BJ (cell line): ENCODE measurements around the gene ADM2. TPM values are rescaled to one million over a fixed set of nuclear protein-coding genes. Genes with fewer than 3 reads are reported as not detected.

Experiments used
- CTCF ChIA-PET: fragments of 350-600 bp; formaldehyde crosslinking; extraction: SDS; loops from one replicate; lab custom pipeline; 2021; ENCODE audit warnings: antibody characterized with exemption, inconsistent platforms; lab: Yijun Ruan, JAX
- POLR2A ChIA-PET: fragments of 300-600 bp; sonication (Branson Sonifier 250); formaldehyde crosslinking; extraction: SDS; loops from one replicate; lab custom pipeline; 2021; ENCODE audit warnings: antibody characterized with exemption; lab: Charles Lee
- DNase-seq: peaks from one replicate; pipeline ENCODE4 v3.0.0-alpha.2; 2011; ENCODE audit warnings: low read depth
- H3K27me3 ChIP-seq: 2 replicates; pipeline ENCODE4 v1.6.0; 2011; ENCODE audit warnings: low read length; ENCODE audit not compliant: control insufficient read depth, insufficient read depth
- H3K36me3 ChIP-seq: 2 replicates; pipeline ENCODE4 v1.5.1; 2011; ENCODE audit warnings: low read length; ENCODE audit not compliant: control insufficient read depth, insufficient read depth
- H3K4me3 ChIP-seq: 2 replicates; pipeline ENCODE4 v1.5.1; 2011; ENCODE audit warnings: low read depth, mild to moderate bottlenecking, control low read depth, low read length
- CTCF ChIP-seq: IDR thresholded peaks from 2 replicates; pipeline ENCODE4 v1.5.1; 2011; ENCODE audit warnings: low read depth, mild to moderate bottlenecking, control low read depth, inconsistent platforms, low read length, moderate library complexity; ENCODE audit not compliant: insufficient read depth
- polyA plus RNA-seq: library from polyadenylated mRNA; depleted of rRNA; stranded (reverse); fragments of >200 nt; gene quantifications from 2 replicates; pipeline ENCODE4 v1.2.3, GENCODE V29; 2011

The ADM2 gene
- polyA plus RNA-seq, 1 experiment = 16.0 TPM

GRCh38 chr22:50477923-50478322, 3.4 kb upstream of the ADM2 start:
- no peak for TF ChIP-seq CTCF
- Histone ChIP-seq H3K27me3 (peaks cover 8% of the 10 kb centered on the region; the same call in 1 of the 2 replicates), H3K36me3 (peaks cover 5% of the 10 kb centered on the region), H3K4me3 (no peak overlapping the region)
- DNase-seq = no peak
- POLR2A ChIA-PET = no interaction called here
- CTCF ChIA-PET = interaction anchor here (0.9 to 1.7 kb wide), 2 partner anchors 20 to 34 kb away, joined by 3 to 5 read pairs; no protein-coding TSS in a partner anchor

DNA sequence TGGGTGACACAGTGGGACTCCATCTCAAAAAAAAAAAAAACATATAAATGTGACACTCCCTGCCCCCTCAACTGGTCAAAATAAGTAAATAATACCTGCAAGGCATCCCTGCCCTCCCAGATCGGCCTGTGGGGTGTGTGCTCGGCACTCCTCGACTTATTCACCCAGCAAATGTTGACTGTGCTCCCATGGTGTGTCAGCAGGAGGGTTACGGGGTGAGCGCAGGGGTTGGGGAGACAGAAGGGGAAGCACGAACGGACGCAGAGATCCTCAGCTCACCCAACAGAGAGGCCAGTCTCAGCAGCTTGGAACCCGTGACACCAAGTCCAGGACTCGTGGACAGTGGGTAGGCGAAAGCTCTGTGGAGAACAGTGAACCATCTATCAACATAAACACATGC, 1.6 kb upstream of the ADM2 start:
- ChIA-PET CTCF (interaction anchor here (0.8 to 1.1 kb wide), 2 partner anchors 18 to 23 kb away, joined by 3 read pairs; no protein-coding TSS in a partner anchor), POLR2A (no interaction called here)
- peaks cover 8% of the 10 kb centered on the region; the same call in 1 of the 2 replicates for H3K36me3 ChIP-seq
- peaks cover 8% of the 10 kb centered on the region; the same call in 1 of the 2 replicates for H3K27me3 ChIP-seq
- no peak for TF ChIP-seq CTCF
- no peak for DNase-seq
- no peak overlapping the region for H3K4me3 ChIP-seq

DNA sequence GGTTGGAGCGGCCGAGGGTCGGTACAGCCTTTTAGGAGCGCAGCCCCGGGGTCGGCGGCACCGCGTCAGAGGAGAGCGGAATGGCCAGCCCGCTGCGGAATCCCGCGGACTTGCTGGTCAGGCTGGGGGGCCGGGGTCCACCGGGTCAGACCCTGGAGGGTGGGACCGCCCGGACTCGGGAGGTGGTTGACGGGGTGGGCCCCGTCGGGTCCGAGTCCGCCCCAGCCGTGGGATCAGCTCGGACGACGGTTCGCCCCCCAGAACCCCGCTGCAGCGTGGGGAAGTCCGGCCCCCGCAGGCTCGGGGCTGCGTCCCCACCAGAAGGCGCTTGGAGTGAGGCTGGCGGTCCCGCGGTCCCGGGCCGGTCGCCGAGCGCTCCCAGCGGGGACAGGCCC, 301 bp upstream of the ADM2 start:
- no peak for DNase-seq
- Histone ChIP-seq H3K36me3 (peaks cover 8% of the 10 kb centered on the region; the same call in 1 of the 2 replicates), H3K4me3 (peak overlapping the region; percentile 77), H3K27me3 (peaks cover 8% of the 10 kb centered on the region; the same call in 1 of the 2 replicates)
- ChIA-PET CTCF (interaction anchor here (1.3 kb wide), 1 partner anchor 16 kb away, joined by 3 read pairs; no protein-coding TSS in a partner anchor), POLR2A (interaction anchor here (0.6 kb wide), 1 partner anchor 177 kb away, joined by 3 read pairs; no protein-coding TSS in a partner anchor)
- no peak for TF ChIP-seq CTCF

GRCh38 chr22:50482107-50483074, 1.0 kb downstream of the ADM2 start:
- Histone ChIP-seq H3K4me3 (peak overlapping the region; percentile 77), H3K36me3 (peaks cover 8% of the 10 kb centered on the region; the same call in 1 of the 2 replicates), H3K27me3 (peaks cover 8% of the 10 kb centered on the region; the same call in 1 of the 2 replicates)
- DNase-seq = no peak
- ChIA-PET CTCF (interaction anchor here (1.3 to 2.8 kb wide), 2 partner anchors 15 kb away, joined by 3 to 14 read pairs; no protein-coding TSS in a partner anchor), POLR2A (interaction anchor here (0.6 kb wide), 1 partner anchor 77 kb away, joined by 6 read pairs; no protein-coding TSS in a partner anchor)
- no peak for TF ChIP-seq CTCF

DNA sequence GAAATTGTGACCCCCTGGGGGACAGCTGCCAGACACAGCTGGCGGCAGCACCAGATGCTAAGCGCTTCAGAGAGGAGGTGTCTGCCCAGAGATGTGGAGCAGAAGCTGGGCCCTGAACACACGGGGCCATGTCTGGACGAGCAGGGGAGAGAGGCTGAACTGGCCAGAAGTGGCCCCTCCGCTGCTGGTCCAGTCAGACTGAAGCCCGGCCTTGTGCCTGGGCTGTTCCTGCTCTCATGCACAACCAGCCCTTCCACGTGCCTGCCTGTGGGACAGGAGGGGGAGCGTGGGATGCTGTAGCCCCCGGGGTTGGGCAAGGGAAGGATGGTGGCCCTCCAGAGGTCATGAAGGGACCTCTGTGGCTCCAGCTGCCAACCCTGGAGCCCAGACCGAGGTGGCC, 1.8 kb downstream of the ADM2 start:
- no peak for DNase-seq
- POLR2A ChIA-PET = no interaction called here
- Histone ChIP-seq H3K36me3 (peaks cover 8% of the 10 kb centered on the region; the same call in 1 of the 2 replicates), H3K4me3 (peak overlapping the region; percentile 77; the same call in 1 of the 2 replicates), H3K27me3 (peaks cover 8% of the 10 kb centered on the region; the same call in 1 of the 2 replicates)
- CTCF ChIA-PET = interaction anchor here (2.8 kb wide), 1 partner anchor 14 kb away, joined by 14 read pairs; no protein-coding TSS in a partner anchor
- TF ChIP-seq CTCF = no peak
